Cardiac fibroblast (primary cell): ENCODE measurements around the gene CERS5.

Source experiments
- DNase-seq, 2 donors: peaks; one replicate each; pipeline versions ENCODE4 v3.0.0 to v3.0.0-alpha.2; 2010; ENCODE audit warnings: low read depth in 2 of 2
- H3K4me3 ChIP-seq, 2 donors: replicated peaks in 1 of 2; 1 replicate in 1 of 2; 2 replicates in 1 of 2; pipeline ENCODE4 v1.5.1; 2011; ENCODE audit warnings: low read depth in 2 of 2, low read length in 2 of 2, mild to moderate bottlenecking in 2 of 2, moderate library complexity in 1 of 2
- CTCF ChIP-seq: IDR thresholded peaks from one replicate; pipeline ENCODE4 v1.5.1; 2011; ENCODE audit warnings: low read depth, mild to moderate bottlenecking, low read length, inconsistent platforms

The CERS5 gene

GRCh38 chr12:50101663-50102062 is 65.5 kb downstream of the CERS5 start:
- DNase-seq = peak; percentile 57 to 66
- TF ChIP-seq CTCF = peak; percentile 51
- no peak overlapping the region for H3K4me3 ChIP-seq

GRCh38 chr12:50100561-50100960 is 66.6 kb downstream of the CERS5 start:
- no peak for TF ChIP-seq CTCF
- DNase-seq = no peak
- H3K4me3 ChIP-seq = no peak overlapping the region

- H3K4me3 ChIP-seq = no peak overlapping the region
- TF ChIP-seq CTCF = no peak
- peak; percentile 24 to 56 for DNase-seq
Measured at GRCh38 chr12:50099302-50100008, 67.7 kb downstream of the CERS5 start.

- no peak for TF ChIP-seq CTCF
- no peak overlapping the region for H3K4me3 ChIP-seq
- no peak for DNase-seq
Measured at GRCh38 chr12:50097952-50098351, 69.2 kb downstream of the CERS5 start.

GRCh38 chr12:50090391-50090790 is 76.8 kb downstream of the CERS5 start:
- no peak for TF ChIP-seq CTCF
- H3K4me3 ChIP-seq = no peak overlapping the region
- no peak for DNase-seq

- TF ChIP-seq CTCF = no peak
- no peak for DNase-seq
- H3K4me3 ChIP-seq = no peak overlapping the region
Measured at GRCh38 chr12:50089730-50090129, 77.4 kb downstream of the CERS5 start.
